Dendritic cell treated with granulocyte-macrophage colony-stimulating factor and Interleukin-4, amounts not matched to agents 40 ng/mL and 50 ng/mL, for 4 days (primary cell): Measurements from ENCODE around the gene LSM6.

Experiments used
- H3K27ac Mint-ChIP-seq: one replicate; pipeline ENCODE4 v1.8.0; 2022; ENCODE audit warnings: mild to moderate bottlenecking, mixed read lengths
- H3K27me3 Mint-ChIP-seq: one replicate; pipeline ENCODE4 v1.8.0; 2022; ENCODE audit warnings: mild to moderate bottlenecking, mixed read lengths
- H3K36me3 Mint-ChIP-seq: one replicate; pipeline ENCODE4 v1.8.0; 2022; ENCODE audit warnings: low read depth, mixed read lengths
- H3K4me1 Mint-ChIP-seq: one replicate; pipeline ENCODE4 v1.8.0; 2022; ENCODE audit warnings: low read depth, mixed read lengths
- H3K4me3 Mint-ChIP-seq: one replicate; pipeline ENCODE4 v1.8.0; 2022; ENCODE audit warnings: mild to moderate bottlenecking, moderate library complexity, mixed read lengths
- H3K9me3 Mint-ChIP-seq: one replicate; pipeline ENCODE4 v1.8.0; 2022; ENCODE audit warnings: mixed read lengths
- intact Hi-C: fragments of 100-400 bp; cut with micrococcal nuclease; formaldehyde crosslinking; loops from one replicate; pipeline ENCODE4 v1.15.0; 2022

The LSM6 gene

DNA sequence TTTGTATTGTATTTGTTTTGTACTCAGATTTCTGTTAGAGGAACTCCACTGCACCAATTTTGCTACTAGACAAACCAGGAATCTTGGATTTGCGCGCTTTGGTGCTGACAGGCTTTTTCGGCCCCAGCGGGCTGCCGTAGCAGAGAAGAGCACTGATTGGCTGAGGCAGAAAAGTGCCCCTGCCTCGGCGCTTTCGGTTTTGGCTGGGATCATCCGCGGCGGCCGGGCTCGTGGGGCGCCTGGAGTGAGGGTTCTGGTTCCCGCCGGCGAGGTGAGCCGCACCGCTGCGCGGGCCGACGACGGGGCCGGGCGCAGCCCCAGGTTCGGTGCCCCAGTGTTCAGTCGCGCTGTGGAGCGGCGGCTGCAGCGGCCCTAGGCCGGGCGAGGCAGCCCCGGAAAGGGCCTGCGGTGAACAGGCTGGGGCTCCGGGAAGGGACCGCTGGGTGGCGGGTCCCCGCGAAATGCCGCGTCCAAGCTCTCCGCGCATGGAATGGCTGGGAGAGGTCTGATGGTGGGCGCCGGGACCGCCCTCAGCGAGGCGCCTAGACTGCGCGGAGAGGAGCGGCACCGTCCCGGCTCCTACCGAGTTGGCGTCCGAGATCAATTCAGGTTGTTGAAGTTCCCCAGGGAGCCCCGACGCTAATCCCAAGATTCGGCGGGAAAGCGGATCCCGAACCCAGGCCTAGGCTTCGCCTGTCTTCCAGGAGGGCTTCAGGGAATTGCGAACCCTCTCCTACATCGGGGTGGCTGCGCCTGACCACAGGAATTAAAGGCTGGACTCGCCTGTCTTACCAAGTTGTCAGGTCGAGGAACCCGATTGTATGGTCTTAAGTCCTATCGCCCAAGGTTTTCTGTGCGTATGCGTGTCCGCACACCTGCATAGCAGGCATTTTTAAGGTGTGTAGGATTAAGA lies at the start of gene LSM6:
Gene LSM6, plus strand, starts transcription at position 178 of the 913 bp plus-strand sequence. CDS start 7,204 bp downstream, outside the sequence.
- intact Hi-C loops, result loop anchor here (5.0 to 10.0 kb wide), 3 partner anchors 78 to 349 kb away; partner anchors contain the start of genes SLC10A7 and ZNF827
- H3K4me1 Mint-ChIP-seq, result peaks cover 38% of the 10 kb centered on the region
- peak within 1 kb of the TSS; percentile 90 for H3K27ac Mint-ChIP-seq

DNA sequence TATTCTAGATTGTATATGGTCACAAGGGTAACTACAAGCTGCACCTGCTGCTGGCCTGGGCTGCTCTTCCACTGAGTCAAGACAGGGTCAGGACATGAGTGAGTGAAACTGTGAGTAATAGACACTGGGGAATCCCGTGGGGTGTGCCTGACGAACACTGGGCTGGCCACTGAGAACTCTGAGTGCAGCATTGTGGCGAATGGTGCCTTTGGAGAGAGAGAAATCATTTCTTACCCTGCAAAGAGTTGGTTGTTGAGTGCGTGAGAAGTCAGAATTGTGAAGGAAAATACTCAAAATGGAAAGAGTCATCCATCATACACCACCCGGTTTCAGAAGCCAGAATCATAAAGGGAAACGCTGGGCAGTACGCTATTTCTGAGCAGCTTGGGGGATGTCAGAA lies 43.1 kb upstream of the LSM6 start:
- no peaks in the 10 kb centered on the region for H3K4me1 Mint-ChIP-seq
- no peak overlapping the region for H3K27ac Mint-ChIP-seq
- no peaks in the 10 kb centered on the region for H3K9me3 Mint-ChIP-seq
- intact Hi-C loops, result no loop called here
- no peak overlapping the region for H3K4me3 Mint-ChIP-seq
- H3K36me3 Mint-ChIP-seq, result no peaks in the 10 kb centered on the region
- H3K27me3 Mint-ChIP-seq, result peaks cover 7% of the 10 kb centered on the region

More for the DNA sequence above, at the start of gene LSM6:
- Mint-ChIP-seq H3K4me3 (peak within 1 kb of the TSS; percentile 88), H3K9me3 (no peaks in the 10 kb centered on the region), H3K36me3 (peaks cover 13% of the 10 kb centered on the region), H3K27me3 (no peaks in the 10 kb centered on the region)

DNA sequence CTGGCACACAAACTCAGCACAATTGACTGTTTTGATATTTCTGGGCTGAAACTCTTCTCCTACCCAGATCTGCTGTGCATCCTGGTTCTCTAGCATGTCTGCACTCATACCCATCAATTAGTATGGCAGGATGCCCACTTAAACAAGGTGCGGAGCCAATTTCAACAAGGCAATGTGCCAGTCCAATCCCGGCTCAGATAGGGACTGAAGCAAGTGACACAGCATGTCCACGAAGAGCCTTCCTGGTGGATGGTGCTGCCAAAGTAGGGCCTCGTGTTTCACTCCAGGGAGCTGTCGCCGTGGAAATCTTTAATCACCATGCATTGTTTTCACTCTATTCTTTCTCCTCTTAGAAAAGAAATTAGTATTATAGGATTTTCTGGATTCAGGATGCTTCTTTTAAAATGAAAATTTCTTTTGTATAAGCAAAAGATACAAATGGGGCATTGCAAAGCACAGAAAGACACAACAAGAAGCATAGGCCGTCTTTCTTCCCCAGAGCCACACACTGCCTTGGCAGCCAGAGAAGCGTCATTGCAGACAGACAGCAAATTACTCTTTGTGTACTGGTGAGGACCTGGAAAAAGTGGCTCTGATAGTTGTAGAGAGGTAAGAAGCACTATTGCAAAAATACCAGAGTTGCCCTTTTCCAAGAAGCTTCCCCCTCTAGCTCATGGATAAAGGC lies 40.6 kb upstream of the LSM6 start:
- no peaks in the 10 kb centered on the region for H3K36me3 Mint-ChIP-seq
- no peak overlapping the region for H3K27ac Mint-ChIP-seq
- peaks cover 17% of the 10 kb centered on the region for H3K27me3 Mint-ChIP-seq
- H3K4me1 Mint-ChIP-seq, result no peaks in the 10 kb centered on the region
- intact Hi-C loops, result no loop called here
- H3K9me3 Mint-ChIP-seq, result no peaks in the 10 kb centered on the region
- H3K4me3 Mint-ChIP-seq, result no peak overlapping the region

DNA sequence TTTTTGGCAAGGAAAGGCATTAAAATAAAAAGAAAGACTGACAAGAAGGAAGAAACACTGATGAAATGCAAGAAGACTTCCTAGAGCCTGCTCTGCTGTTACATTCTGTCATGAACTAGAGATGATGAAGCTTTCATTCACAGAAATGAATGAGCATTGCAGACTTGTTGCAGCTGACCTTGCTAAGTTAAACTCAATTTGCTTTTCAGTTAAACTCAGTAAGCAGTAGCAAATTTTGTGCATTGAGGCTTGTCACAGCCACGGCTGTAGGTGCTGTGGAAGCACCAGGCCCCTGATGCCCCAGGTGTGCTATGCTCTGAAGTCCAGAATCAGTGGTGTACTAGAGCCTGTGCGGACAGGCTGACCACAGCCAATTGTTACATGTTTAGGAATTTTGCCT lies 39.6 kb upstream of the LSM6 start:
- Mint-ChIP-seq H3K9me3 (no peaks in the 10 kb centered on the region), H3K4me3 (no peak overlapping the region), H3K27ac (no peak overlapping the region), H3K4me1 (no peaks in the 10 kb centered on the region), H3K27me3 (peaks cover 19% of the 10 kb centered on the region), H3K36me3 (no peaks in the 10 kb centered on the region)
- intact Hi-C loops, result no loop called here

DNA sequence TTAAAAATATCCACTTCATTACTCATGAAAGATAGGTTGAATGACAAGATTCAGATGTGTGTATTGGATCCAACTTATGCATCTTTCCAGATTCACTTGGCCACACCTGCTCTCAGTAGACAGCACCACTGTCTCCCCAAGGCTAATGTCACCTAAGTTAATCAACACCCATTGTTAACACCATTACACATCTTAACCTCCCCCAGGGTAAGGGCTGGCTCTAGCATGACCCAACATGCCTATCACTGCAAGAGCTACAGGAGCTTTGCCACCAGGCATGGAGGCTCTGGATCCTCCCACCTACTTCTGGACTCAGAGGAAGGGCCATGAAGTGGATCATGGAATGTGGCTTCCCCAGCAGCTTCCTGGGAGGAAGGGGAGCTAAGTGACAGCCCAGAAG lies 32.8 kb upstream of the LSM6 start:
- no peaks in the 10 kb centered on the region for H3K4me1 Mint-ChIP-seq
- H3K27me3 Mint-ChIP-seq, result peaks cover 12% of the 10 kb centered on the region
- H3K4me3 Mint-ChIP-seq, result no peak overlapping the region
- no peaks in the 10 kb centered on the region for H3K36me3 Mint-ChIP-seq
- no peak overlapping the region for H3K27ac Mint-ChIP-seq
- intact Hi-C loops, result no loop called here
- H3K9me3 Mint-ChIP-seq, result no peaks in the 10 kb centered on the region

DNA sequence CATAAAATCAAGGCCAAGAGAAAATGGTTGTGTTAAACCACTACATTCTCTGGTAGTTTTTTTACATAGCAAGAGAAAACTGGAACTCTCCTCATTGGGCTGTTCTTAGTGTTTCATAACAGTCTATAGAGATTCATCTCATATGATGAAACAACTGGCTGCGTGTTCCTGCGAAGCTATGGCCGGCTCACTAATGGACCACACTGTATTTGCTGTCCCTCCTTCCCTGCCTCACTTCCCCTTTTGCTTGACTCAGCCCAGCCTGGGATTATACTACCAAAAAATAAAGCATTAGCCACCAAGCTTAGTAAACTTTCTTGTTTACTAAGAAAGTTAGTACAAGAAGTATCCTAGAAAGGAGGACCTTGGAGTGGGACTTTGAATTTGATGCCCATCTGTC lies 31.6 kb upstream of the LSM6 start:
- Mint-ChIP-seq H3K9me3 (no peaks in the 10 kb centered on the region), H3K4me1 (no peaks in the 10 kb centered on the region), H3K4me3 (no peak overlapping the region), H3K36me3 (no peaks in the 10 kb centered on the region), H3K27ac (no peak overlapping the region), H3K27me3 (peaks cover 8% of the 10 kb centered on the region)
- intact Hi-C loops, result no loop called here

DNA sequence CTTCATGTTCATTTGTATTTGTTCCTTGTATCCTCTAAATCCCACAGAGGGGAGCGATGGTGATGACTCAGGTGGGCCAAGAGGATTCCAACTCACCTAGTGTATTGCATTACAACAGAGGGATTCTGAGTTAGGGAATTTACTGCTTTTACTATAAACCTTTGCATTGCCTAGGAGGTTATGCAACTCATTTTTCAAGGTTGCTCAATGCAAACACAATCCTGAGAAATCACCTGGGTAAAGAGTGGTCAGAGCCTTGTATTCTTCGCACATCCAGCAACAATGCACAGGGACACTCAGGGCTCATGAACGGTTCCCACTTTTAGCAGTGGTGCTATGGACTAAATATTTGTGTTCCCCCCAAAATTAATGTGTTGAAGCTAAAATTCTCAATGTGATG lies 28.6 kb upstream of the LSM6 start:
- intact Hi-C loops, result no loop called here

DNA sequence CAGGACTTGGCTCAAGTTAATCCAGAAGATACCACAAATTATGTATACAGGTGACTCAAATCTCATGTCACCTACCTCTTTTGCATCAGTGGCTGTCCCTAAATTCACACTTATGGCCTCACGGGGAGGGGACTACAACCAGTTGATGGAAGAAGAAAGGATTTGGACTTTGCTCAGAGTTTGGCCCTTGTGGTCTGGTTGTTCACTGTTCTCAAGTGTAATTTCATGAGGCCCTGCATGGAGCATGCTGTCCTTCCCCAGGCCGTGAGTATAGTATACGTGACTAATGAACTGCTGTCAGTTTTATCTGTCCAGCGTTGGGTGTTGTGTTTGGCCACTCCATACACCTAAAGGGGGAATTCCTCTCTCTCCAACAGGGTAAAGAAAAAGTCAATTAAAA lies 27.5 kb upstream of the LSM6 start:
- H3K4me1 Mint-ChIP-seq, result no peaks in the 10 kb centered on the region
- no peak overlapping the region for H3K4me3 Mint-ChIP-seq
- intact Hi-C loops, result no loop called here
- no peak overlapping the region for H3K27ac Mint-ChIP-seq
- no peaks in the 10 kb centered on the region for H3K9me3 Mint-ChIP-seq
- H3K36me3 Mint-ChIP-seq, result no peaks in the 10 kb centered on the region
- no peaks in the 10 kb centered on the region for H3K27me3 Mint-ChIP-seq

More for the DNA sequence above, 28.6 kb upstream of the LSM6 start:
- Mint-ChIP-seq H3K4me3 (no peak overlapping the region), H3K27ac (no peak overlapping the region), H3K4me1 (no peaks in the 10 kb centered on the region), H3K36me3 (no peaks in the 10 kb centered on the region), H3K9me3 (no peaks in the 10 kb centered on the region), H3K27me3 (no peaks in the 10 kb centered on the region)

DNA sequence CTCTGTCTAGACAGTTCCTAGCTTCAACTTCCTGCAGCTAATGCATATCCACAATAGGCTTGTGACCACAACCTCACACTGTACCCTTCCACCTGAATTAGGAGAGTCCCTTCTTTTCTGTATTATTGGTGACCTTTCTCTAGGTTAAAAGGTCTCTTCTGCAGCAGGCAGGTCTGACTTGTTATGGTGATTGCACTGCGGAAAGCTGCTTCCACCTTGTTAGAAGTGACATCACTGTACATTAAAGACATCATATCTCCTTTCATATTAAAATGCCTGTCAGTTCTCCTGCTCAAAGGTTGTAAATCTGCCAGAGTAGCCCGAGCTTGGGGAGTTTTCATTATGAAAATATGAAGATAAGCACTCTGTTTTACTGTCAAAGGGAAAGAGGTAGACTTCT lies 21.5 kb upstream of the LSM6 start:
- Mint-ChIP-seq H3K4me1 (no peaks in the 10 kb centered on the region), H3K9me3 (peaks cover 6% of the 10 kb centered on the region), H3K4me3 (no peak overlapping the region), H3K36me3 (no peaks in the 10 kb centered on the region), H3K27me3 (peaks cover 10% of the 10 kb centered on the region), H3K27ac (no peak overlapping the region)
- intact Hi-C loops, result no loop called here

DNA sequence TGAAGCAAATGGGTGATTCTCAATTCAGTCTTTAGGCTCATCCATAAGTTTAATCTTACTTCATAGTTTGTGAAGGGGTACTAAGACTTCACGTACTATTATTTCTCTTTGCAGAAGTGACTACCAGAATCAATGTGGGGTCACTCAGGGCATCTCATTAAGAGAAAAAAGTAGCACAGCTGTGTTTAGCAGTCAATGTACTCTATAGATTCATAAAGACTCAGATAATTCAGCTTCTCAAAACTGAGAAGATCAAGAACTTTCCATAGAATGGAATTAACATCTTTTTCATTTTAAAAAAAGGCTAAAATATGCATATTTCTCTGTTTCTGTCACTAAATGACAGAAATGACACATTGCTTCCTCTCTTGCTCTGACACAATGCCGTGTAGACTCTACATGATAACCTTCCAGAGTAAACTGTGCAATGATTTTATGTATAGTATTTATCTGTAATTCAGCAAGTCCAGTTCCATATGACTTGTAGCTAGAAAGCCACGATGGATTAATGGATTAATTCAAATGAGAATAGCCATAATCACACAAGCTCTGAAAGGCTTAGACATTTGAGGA lies 20.3 kb upstream of the LSM6 start:
- peaks cover 6% of the 10 kb centered on the region for H3K9me3 Mint-ChIP-seq
- peaks cover 10% of the 10 kb centered on the region for H3K27me3 Mint-ChIP-seq
- H3K4me1 Mint-ChIP-seq, result no peaks in the 10 kb centered on the region
- no peak overlapping the region for H3K4me3 Mint-ChIP-seq
- intact Hi-C loops, result no loop called here
- no peaks in the 10 kb centered on the region for H3K36me3 Mint-ChIP-seq
- H3K27ac Mint-ChIP-seq, result no peak overlapping the region

DNA sequence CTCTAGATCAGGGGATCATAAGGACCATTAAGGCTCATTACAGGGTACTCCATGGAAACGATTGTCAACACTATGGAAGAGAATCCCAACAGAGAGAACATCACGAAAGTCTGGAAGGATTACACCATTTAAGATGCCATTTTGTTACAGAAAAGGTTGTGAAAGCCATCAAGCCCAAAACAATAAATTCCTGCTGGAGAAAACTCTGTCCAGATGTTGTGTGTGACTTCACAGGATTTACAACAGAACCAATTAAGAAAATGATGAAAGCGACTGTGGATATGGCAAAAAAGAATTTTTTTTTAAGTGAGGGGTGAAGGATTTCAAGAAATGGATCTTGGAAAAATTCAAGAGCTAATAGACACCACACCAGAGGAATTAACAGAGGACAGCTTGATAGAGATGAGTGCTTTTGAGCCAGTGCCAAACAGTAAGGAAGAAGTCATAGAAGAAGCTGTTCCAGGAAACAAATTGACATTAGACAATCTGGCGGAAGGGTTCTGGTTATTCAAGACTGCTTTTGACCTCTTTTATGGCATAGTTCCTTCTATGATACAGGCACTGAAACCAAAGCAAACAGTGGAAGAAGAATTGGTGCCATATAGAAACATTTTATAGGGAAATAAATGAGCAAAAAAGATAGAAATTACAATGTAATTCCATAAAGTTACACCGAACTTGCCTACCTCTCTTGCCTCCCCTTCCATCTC lies 17.3 kb upstream of the LSM6 start:
- H3K27ac Mint-ChIP-seq, result no peak overlapping the region
- H3K36me3 Mint-ChIP-seq, result no peaks in the 10 kb centered on the region
- no peak overlapping the region for H3K4me3 Mint-ChIP-seq
- intact Hi-C loops, result no loop called here
- H3K27me3 Mint-ChIP-seq, result peaks cover 10% of the 10 kb centered on the region
- no peaks in the 10 kb centered on the region for H3K4me1 Mint-ChIP-seq
- H3K9me3 Mint-ChIP-seq, result peaks cover 15% of the 10 kb centered on the region

DNA sequence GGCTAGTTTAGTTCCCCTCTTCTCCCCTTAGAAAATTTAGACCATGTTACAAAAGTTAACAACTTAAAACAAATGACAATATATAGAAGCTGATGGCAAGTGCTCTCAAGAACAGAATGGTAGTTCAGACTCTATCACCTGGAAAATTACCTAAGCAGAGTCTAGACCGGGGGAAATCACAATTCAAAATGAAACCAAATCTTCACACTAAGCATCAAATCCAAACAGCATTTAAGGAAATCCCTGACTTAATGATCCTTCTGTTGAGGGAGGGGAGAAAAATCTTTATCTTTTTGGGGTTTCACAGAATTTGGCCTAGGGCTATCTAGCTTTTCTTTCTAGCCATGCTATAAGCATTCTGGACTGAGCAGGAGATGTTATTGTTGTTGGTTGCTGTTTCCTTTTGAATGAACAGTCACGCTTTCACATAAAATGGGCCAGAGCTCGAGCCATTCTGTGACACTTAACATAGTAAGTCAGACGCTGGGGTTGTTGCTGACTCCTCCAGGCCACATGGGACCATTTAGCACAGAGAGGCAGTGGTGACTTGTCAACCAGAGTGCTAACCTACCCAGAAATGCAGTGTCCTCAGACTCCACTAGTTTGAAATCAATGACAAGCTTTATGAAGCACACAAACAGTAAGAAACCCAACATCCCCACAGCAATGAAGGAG lies 16.0 kb upstream of the LSM6 start:
- no peaks in the 10 kb centered on the region for H3K4me1 Mint-ChIP-seq
- H3K27me3 Mint-ChIP-seq, result peaks cover 12% of the 10 kb centered on the region
- H3K9me3 Mint-ChIP-seq, result peaks cover 15% of the 10 kb centered on the region
- H3K4me3 Mint-ChIP-seq, result no peak overlapping the region
- intact Hi-C loops, result no loop called here
- H3K36me3 Mint-ChIP-seq, result no peaks in the 10 kb centered on the region
- H3K27ac Mint-ChIP-seq, result no peak overlapping the region

DNA sequence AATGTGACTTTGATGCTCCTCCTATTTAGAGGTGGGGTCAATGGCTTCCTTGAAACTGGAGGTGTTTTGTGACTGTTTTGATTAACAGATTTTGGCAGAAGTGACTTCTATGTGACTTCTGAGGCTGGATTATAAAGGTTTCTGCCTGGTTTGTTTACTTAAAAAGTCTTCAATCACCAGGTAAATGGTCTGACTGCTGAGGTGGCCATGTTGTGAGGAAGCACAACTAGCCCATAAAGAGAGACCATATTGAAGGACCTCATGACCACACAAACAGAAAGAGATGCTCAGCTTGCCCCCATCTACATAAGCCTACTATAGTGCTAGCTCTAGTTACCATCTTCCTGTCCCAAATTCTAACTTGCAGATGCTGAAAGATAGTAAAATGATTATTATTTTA lies 14.3 kb upstream of the LSM6 start:
- Mint-ChIP-seq H3K4me1 (no peaks in the 10 kb centered on the region), H3K27ac (no peak overlapping the region), H3K27me3 (peaks cover 12% of the 10 kb centered on the region), H3K4me3 (no peak overlapping the region), H3K9me3 (peaks cover 15% of the 10 kb centered on the region), H3K36me3 (no peaks in the 10 kb centered on the region)
- intact Hi-C loops, result no loop called here
